Endothelial cell of umbilical vein (primary cell): ENCODE measurements around the gene ANO6. TPM values are rescaled to one million over a fixed set of nuclear protein-coding genes. Genes with fewer than 3 reads are reported as not detected.

Experiments used
- BruUV-seq: library from RNA; stranded (reverse); fragments of 400-500 nt; replicated peaks from 2 replicates; lab custom pipeline; 2021; lab: Mats Ljungman, UMichigan
- CTCF ChIA-PET: fragments of 300-600, 350-600 bp; sonication (Branson Sonifier 250); formaldehyde crosslinking; loops from one replicate; lab custom pipeline; 2021; ENCODE audit warnings: antibody characterized with exemption, inconsistent platforms; lab: Charles Lee
- POLR2A ChIA-PET: fragments of 300-600, 350-600 bp; sonication (Branson Sonifier 250); formaldehyde crosslinking; loops from one replicate; lab custom pipeline; 2021; ENCODE audit warnings: antibody characterized with exemption, inconsistent platforms; lab: Charles Lee
- DNase-seq: peaks from one replicate; pipeline ENCODE4 v3.0.0-alpha.2; 2011; ENCODE audit warnings: low read depth, low spot score
- FAIRE-seq: peaks from 2 replicates; lab custom pipeline; 2011; peaks lifted over from hg19 to GRCh38; lab: Jason Lieb, UNC
- H2AFZ ChIP-seq: 2 replicates; pipeline ENCODE4 v1.6.0; 2012; ENCODE audit warnings: low read depth, low read length, control low read depth, inconsistent platforms
- H3K27ac ChIP-seq: 2 replicates; pipeline ENCODE4 v1.5.1; 2011; ENCODE audit warnings: low read depth, mild to moderate bottlenecking, control low read depth, low read length, moderate library complexity; ENCODE audit not compliant: insufficient read depth
- H3K27me3 ChIP-seq, 2 experiments: 2 replicates each; pipeline versions ENCODE4 v1.6.0 to v1.6.1; 2011; ENCODE audit warnings: low read length in 2 of 2, mixed read lengths in 1 of 2; ENCODE audit not compliant: control insufficient read depth in 2 of 2, insufficient read depth in 2 of 2
- H3K36me3 ChIP-seq, 2 experiments: 2 replicates in 1 of 2; 3 replicates in 1 of 2; pipeline ENCODE4 v1.5.1; 2011; ENCODE audit warnings: low read length in 2 of 2, mild to moderate bottlenecking in 1 of 2, moderate library complexity in 1 of 2; ENCODE audit not compliant: control insufficient read depth in 2 of 2, insufficient read depth in 2 of 2; ENCODE audit errors: extremely low read depth in 1 of 2
- H3K4me1 ChIP-seq: 3 replicates; pipeline ENCODE4 v1.5.1; 2011; ENCODE audit warnings: mild to moderate bottlenecking, low read length; ENCODE audit not compliant: control insufficient read depth, insufficient read depth; ENCODE audit errors: extremely low read depth
- H3K4me2 ChIP-seq: 2 replicates; pipeline ENCODE4 v1.6.1; 2011; ENCODE audit warnings: low read length, control low read depth, mixed read lengths; ENCODE audit not compliant: insufficient read depth
- H3K4me3 ChIP-seq, 3 experiments: fragments of 200-600 bp in 1 of 3; sonication (generic), shearing (Covaris generic) in 1 of 3; replicated peaks in 1 of 3; 2 replicates each; pipeline ENCODE4 v1.5.1; 2011 to 2016; ENCODE audit warnings: control low read depth in 3 of 3, low read length in 3 of 3, mild to moderate bottlenecking in 2 of 3, inconsistent platforms in 1 of 3, low read depth in 1 of 3, moderate library complexity in 1 of 3; ENCODE audit not compliant: insufficient read depth in 1 of 3
- H3K79me2 ChIP-seq: 2 replicates; pipeline ENCODE4 v1.6.0; 2012; ENCODE audit warnings: low read length, inconsistent platforms; ENCODE audit not compliant: control insufficient read depth, insufficient read depth
- H3K9ac ChIP-seq: replicated peaks from 2 replicates; pipeline ENCODE3; 2011; ENCODE audit warnings: low read length, control low read depth; ENCODE audit not compliant: insufficient read depth; ENCODE audit errors: extremely low read depth
- H3K9me1 ChIP-seq: replicated peaks from 3 replicates; pipeline ENCODE4 v1.6.0; 2011; ENCODE audit warnings: mild to moderate bottlenecking, low read length; ENCODE audit not compliant: control insufficient read depth, insufficient read depth; ENCODE audit errors: extremely low read depth
- H3K9me3 ChIP-seq: replicated peaks from 2 replicates; pipeline ENCODE4 v1.5.1; 2012; ENCODE audit warnings: low read length, inconsistent platforms; ENCODE audit not compliant: control insufficient read depth, insufficient read depth
- H4K20me1 ChIP-seq: replicated peaks from 2 replicates; pipeline ENCODE3; 2011; ENCODE audit warnings: mild to moderate bottlenecking, low read length; ENCODE audit not compliant: control insufficient read depth, insufficient read depth; ENCODE audit errors: extremely low read depth
- EZH2 ChIP-seq: IDR thresholded peaks from 2 replicates; pipeline ENCODE4 v1.6.1; 2012; ENCODE audit warnings: borderline replicate concordance, low read depth, mild to moderate bottlenecking, moderate library complexity, low read length, inconsistent platforms; ENCODE audit not compliant: severe bottlenecking
- FOS ChIP-seq: IDR thresholded peaks from 2 replicates; pipeline ENCODE4 v1.6.1; 2011; ENCODE audit warnings: mild to moderate bottlenecking, low read length, moderate library complexity, borderline replicate concordance; ENCODE audit not compliant: insufficient read depth
- GATA2 ChIP-seq: IDR thresholded peaks from 2 replicates; pipeline ENCODE4 v1.7.0; 2011; ENCODE audit warnings: low read depth, mild to moderate bottlenecking, moderate library complexity, mixed read lengths, low read length; ENCODE audit not compliant: insufficient read length, insufficient read depth
- JUN ChIP-seq: IDR thresholded peaks from 2 replicates; pipeline ENCODE4 v1.6.1; 2011; ENCODE audit warnings: borderline replicate concordance, low read depth; ENCODE audit not compliant: insufficient read length, insufficient read depth
- MYC ChIP-seq: IDR thresholded peaks from one replicate; pipeline ENCODE4 v1.6.1; 2011; ENCODE audit warnings: mild to moderate bottlenecking, low read depth, low read length
- POLR2A ChIP-seq: IDR thresholded peaks from 2 replicates; pipeline ENCODE4 v1.6.1; 2012; ENCODE audit warnings: low read depth, mild to moderate bottlenecking, control low read depth, low read length
- dilution Hi-C: fragments of 300-500 bp; cut with MboI; formaldehyde crosslinking; loops from one replicate; pipeline ENCODE4 v1.15.0; 2019; ENCODE audit warnings: low sequenced_read_pairs; ENCODE audit not compliant: extremely low pct_ligation_motif_present
- intact Hi-C: fragments of 100-400 bp; cut with micrococcal nuclease; formaldehyde crosslinking; loops from one replicate; pipeline ENCODE4 v1.10.0; 2022
- polyA plus RNA-seq, 4 experiments: library from polyadenylated mRNA; depleted of rRNA in 3 of 4; stranded (reverse) in 3 of 4; unstranded in 1 of 4; fragments of >200 nt; gene quantifications; 2 replicates each; pipeline versions ENCODE4 v1.2.1 to v1.2.3, GENCODE V29; 2011 to 2012; ENCODE audit warnings: missing spikeins in 1 of 4
- total RNA-seq: library from RNA; stranded (reverse); gene quantifications from 2 replicates; pipeline ENCODE4 v1.2.3, GENCODE V29; 2021
- TF ChIP-seq, protein P1 (sequence below): IDR thresholded peaks from 2 replicates; pipeline ENCODE4 v1.6.1; 2011; ENCODE audit not compliant: insufficient read depth, insufficient read length
- TF ChIP-seq, protein P2 (sequence below), 2 donors: IDR thresholded peaks; 1 replicate in 1 of 2; 2 replicates in 1 of 2; pipeline ENCODE4 v1.5.1; 2011; ENCODE audit warnings: low read length in 2 of 2, mild to moderate bottlenecking in 2 of 2, moderate library complexity in 2 of 2, control low read depth in 1 of 2, inconsistent platforms in 1 of 2, low read depth in 1 of 2; ENCODE audit not compliant: insufficient read depth in 1 of 2; ENCODE audit errors: extremely low read depth in 1 of 2

The ANO6 gene
- total and polyA plus RNA-seq, 2 donors (not counting 3 experiments of a cell fraction or from before 2014, with no cell fraction given): 21.3 to 67.6 TPM

DNA sequence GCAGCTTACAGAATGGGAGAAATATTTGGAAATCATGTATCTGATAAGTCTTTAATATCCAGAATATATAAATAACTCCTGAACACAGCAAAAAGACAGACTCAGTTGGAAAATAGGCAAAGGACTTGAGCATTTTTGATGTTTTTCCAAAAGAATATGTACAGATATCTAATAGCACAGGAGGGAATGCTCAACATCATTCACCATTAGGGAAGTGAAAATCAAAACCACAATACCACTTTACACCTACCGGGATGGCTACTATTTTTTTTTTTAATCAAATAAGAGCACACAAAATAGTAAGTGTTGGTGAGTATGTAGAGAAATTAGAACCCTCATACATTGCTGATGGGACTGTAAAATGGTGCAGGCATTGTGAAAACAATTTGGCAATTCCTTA is 75.6 kb downstream of the ANO6 start:
- no peak for DNase-seq
- CTCF ChIA-PET: no interaction called here

More for the DNA sequence above, 75.6 kb downstream of the ANO6 start:
- no peak overlapping the region for H3K4me2 ChIP-seq
- POLR2A ChIA-PET: no interaction called here
- no TSS peak for BruUV-seq
- H3K79me2 ChIP-seq: peaks cover 15% of the 10 kb centered on the region
- H3K9me3 ChIP-seq: no peaks in the 10 kb centered on the region
- H4K20me1 ChIP-seq: no peaks in the 10 kb centered on the region
- H3K36me3 ChIP-seq: no peaks in the 10 kb centered on the region
- dilution Hi-C loops (no loop called here), intact Hi-C loops (no loop called here)
- no peak for FAIRE-seq
- no peak overlapping the region for H3K27ac ChIP-seq
- H3K4me3 ChIP-seq: no peak overlapping the region
- no peaks in the 10 kb centered on the region for H3K27me3 ChIP-seq
- H2AFZ ChIP-seq: no peak overlapping the region
- H3K9ac ChIP-seq: no peak overlapping the region
- H3K4me1 ChIP-seq: no peaks in the 10 kb centered on the region
- TF ChIP-seq POLR2A: no peak
- TF ChIP-seq, protein P1, sequence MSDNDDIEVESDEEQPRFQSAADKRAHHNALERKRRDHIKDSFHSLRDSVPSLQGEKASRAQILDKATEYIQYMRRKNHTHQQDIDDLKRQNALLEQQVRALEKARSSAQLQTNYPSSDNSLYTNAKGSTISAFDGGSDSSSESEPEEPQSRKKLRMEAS: no peak
- no peak for TF ChIP-seq FOS
- TF ChIP-seq, protein P2, sequence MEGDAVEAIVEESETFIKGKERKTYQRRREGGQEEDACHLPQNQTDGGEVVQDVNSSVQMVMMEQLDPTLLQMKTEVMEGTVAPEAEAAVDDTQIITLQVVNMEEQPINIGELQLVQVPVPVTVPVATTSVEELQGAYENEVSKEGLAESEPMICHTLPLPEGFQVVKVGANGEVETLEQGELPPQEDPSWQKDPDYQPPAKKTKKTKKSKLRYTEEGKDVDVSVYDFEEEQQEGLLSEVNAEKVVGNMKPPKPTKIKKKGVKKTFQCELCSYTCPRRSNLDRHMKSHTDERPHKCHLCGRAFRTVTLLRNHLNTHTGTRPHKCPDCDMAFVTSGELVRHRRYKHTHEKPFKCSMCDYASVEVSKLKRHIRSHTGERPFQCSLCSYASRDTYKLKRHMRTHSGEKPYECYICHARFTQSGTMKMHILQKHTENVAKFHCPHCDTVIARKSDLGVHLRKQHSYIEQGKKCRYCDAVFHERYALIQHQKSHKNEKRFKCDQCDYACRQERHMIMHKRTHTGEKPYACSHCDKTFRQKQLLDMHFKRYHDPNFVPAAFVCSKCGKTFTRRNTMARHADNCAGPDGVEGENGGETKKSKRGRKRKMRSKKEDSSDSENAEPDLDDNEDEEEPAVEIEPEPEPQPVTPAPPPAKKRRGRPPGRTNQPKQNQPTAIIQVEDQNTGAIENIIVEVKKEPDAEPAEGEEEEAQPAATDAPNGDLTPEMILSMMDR (IDR thresholded peaks at IDR 0.05; ENCODE audit: extremely low read depth in 1 of 2, insufficient read depth in 1 of 2, low read depth in 1 of 2, low read length in 2 of 2): no peak
- TF ChIP-seq MYC: no peak
- no peak for TF ChIP-seq JUN
- no peak for TF ChIP-seq EZH2
- no peak for TF ChIP-seq GATA2
- no peaks in the 10 kb centered on the region for H3K9me1 ChIP-seq
